D341Med (cell line): ENCODE measurements around the gene CCDC24.

Experiments used
- DNase-seq: peaks from one replicate; pipeline ENCODE4 v3.0.0; 2012; ENCODE audit warnings: low spot score

CCDC24 gene

DNA sequence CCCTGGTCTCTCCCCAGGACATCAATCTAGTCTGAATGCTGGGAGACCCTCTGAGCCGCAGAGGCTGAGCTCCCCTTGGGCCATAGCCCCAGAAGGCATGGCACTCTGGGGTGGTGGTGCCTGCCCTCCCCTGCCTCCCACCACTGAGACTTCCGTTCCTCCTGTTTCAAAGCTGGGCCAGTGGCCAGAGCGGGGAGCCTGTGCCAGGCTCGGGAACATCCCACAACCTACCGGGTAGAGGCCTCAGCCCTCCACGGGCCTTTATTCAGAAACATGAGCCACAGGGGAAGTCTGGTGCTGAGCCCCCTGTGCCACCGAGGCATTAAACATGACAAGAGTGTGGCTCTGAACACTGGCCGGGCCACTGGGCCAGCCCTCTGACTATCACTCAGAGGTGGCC, 8.1 kb downstream of the CCDC24 start:
- no peak for DNase-seq

DNA sequence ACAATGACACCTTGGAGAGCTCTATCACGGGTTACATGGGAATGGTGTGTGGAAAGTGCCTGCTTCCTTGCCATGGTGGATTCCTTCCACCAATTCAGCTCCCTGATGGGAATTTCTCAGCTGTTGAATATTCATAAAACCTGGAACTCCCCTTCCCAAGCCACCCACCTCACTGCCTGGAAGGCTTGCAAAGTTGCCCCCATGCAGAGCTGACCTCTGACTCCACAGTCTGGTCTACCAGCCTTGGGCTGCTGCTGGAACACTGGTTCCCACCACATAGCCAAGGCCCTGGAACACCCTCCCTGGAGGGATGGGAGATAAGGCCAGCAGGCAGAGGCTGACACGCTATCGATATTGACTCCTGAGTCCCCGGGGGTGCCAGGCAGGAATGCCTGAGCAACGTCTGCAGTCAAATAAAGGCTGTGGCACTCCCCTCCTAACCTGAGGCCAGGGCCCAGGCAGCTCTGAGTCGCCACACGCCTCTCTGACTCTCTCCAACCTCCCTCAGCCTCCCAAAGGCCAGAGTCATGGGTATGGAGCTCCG, 8.8 kb downstream of the CCDC24 start:
- no peak for DNase-seq

GRCh38 chr1:44002165-44002564, 10.8 kb downstream of the CCDC24 start:
- no peak for DNase-seq

DNA sequence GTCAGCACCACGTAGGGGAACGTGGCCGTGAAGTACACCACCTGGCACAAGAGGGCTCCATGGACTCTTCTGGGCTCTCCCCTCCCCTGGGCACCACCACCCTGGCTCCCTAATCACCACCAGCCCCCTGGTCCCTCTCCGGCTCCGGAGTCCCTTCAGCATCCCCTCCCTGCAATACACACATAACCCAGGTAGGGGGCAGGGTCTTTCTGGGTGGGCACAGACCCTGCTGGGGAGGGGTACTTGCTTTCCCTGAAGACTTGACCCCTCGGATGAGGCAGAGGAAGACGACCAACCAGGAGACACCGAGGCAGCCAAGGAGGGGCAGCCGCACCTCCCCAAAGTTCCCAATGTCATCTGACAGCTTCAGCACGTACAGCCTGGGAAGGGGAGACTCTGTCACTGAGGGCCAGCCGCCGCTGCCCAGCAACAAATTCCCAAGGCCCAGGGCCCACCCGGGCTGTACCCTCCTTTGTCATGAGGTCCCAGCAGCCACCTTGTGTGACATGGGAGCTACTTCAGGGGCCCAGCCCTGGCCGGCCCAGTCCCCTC, 11.3 kb downstream of the CCDC24 start:
- no peak for DNase-seq

GRCh38 chr1:44008259-44008658, 16.9 kb downstream of the CCDC24 start:
- DNase-seq = no peak

DNA sequence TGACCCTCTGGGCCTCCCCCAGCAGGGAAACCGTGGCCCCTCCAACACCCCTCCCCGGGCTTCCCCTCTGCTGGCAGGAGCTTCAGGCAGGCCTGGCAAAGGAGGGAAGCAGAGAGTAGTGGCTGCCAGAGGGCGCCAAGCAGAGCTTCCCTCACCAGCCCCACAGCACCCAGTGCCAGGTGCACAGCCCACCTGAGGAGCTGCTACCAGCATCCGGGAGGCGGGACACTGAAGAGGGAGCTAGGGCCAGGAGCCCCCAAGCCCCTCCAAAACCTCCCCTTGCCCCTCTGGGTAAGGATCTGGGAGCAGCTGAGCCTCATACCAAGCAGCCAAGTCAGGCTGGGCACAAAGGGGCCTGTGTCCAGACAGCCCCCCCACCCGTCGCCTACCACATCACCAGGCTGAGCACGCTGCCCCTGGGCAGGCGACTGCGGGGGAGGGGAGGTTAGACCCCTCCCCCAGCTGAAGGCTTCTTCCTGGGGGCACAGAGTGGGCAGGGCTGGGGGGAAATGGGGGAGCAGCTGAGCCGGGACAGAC, 19.6 kb downstream of the CCDC24 start:
- DNase-seq = no peak

DNA sequence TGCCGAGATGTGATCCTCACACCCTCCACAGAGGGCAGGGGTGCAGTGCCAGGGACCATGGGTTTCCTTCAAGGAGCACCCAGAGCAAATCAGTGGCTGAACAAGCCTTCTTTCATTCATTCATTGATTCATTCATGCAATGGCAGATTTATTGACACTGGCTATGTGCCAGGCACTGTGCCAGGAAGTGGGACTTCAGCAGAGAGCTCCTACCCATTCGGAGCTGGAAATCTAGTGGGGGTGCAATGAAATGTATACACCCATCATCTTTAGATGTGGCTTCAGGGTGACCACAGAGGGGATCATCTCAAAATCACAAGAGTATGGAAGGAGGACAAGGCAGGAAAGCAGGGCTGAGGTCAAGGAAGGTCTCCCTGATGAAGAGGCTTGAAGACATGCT, 21.0 kb downstream of the CCDC24 start:
- DNase-seq = no peak

- DNase-seq = no peak
These were observed 21.7 kb downstream of the CCDC24 start for GRCh38 chr1:44012941-44013609.

DNA sequence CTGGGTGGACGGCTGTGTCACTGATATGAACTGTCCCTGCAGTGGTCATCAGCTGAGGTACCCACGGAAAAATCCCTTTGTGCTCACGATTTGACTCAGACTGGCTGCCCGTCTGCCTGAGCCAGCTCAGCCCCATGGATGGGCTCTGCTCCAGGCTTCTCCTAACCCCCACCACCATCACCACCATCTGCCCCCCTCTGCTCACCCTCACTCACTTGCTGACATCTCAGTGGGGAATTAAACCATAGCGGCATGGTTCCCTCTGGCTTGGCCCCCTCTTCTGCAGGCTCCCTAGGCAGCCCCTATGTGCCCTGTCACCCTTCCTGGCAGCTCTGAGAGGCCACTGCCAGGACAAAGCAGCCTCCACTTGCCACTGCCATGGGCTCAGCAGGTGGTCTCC, 22.6 kb downstream of the CCDC24 start:
- no peak for DNase-seq

GRCh38 chr1:44014365-44015104, 23.1 kb downstream of the CCDC24 start:
- DNase-seq = no peak

GRCh38 chr1:44015206-44015605, 23.8 kb downstream of the CCDC24 start:
- no peak for DNase-seq

DNA sequence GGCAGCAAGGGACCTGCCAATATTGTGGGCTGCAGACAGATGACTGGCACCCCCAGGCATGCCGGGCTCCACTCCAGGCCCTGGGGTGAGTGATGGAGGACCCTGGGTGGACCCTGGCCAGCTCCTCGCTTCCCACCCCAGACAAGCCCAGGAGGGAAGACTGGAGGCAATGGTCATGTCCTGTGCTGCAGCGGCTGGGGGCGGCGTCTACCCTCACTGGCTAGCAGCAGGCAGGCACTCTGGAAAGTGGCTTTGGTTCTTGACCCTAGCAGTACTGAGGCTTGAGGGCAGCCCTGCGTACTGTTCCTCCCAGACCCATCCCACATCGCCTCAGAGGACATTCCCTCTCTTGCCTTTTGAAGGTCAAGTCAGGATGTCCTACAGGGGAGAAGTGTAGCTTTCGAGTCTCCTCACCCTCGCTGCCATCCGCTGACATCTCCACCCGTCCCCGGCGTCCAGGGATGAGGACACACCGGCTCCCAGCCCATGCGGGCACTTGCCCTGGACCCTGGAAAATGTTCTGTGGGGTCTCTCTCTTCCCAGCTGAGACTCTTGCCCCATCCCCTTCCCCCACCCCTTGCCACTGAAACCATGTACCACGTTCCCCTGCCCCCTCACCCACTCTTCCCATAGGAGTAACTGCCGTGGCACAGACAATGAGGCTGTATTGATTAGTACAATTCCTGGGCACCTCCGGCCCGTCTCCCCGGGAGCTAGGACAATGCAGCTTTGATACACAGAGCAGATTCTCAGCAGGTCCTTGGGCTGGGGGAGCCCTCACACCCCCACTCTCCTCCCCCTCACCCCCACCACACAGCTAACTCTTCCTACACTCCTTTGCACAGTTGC, 24.9 kb downstream of the CCDC24 start:
- DNase-seq = no peak

GRCh38 chr1:44016890-44017400, 25.5 kb downstream of the CCDC24 start:
- DNase-seq = no peak

GRCh38 chr1:44019466-44019948, 28.1 kb downstream of the CCDC24 start:
- DNase-seq = no peak

- DNase-seq = no peak
These were observed 29.1 kb downstream of the CCDC24 start for GRCh38 chr1:44020464-44020863.

DNA sequence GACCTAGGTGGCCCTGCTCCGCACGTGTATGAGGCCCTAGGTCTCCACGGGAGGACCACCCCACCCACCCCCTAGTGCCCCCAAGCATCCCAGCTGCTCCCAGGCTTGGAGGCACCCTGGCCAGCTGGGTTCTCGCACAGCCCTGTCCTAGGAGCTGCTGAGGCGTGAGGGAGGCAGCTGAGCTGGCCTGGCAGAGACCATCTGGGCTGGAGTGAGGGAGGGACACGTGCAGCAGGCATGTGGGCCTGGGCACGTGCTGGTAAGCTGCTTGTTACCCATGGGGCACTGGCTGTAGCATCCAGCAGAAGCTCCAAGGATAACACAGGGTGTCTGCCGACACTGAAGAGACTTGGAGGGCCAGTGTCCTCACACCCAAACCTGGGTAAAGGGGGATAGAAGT, 29.8 kb downstream of the CCDC24 start:
- DNase-seq = no peak

DNA sequence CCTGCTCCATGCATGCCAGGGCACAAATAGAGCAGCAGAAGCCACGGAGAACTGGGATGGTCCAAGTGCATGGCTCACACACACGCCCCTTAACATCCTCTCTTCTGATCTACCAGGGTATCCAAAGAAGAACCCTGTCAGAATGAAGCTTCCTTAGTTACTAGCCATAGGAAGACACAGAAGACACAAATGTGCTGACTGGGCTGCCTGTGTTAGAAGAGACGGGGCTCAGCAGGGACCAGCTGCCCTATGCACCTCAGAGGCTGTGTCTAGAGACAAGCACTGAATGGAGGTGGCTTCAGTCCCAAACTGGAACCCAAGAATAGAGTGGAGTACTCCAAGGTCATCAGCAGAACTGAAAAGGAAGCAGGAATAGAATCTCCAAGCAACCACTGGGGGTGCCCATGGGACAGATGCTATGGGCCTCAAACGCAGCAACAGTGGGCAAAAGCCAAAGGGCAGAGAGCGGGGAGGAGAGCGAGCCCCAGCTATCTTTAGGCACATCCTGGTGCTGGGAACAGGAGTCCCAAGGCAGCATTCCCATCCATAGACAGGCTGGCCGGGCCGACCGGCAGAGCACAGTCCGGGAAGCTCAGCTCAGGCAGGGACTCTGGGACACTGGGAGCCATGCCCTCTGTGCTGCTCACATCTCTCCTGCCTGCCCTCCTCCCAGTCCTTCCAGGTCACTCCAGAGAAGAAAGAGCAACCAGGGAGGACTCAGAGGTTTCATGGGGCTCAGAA, 30.4 kb downstream of the CCDC24 start:
- no peak for DNase-seq

DNA sequence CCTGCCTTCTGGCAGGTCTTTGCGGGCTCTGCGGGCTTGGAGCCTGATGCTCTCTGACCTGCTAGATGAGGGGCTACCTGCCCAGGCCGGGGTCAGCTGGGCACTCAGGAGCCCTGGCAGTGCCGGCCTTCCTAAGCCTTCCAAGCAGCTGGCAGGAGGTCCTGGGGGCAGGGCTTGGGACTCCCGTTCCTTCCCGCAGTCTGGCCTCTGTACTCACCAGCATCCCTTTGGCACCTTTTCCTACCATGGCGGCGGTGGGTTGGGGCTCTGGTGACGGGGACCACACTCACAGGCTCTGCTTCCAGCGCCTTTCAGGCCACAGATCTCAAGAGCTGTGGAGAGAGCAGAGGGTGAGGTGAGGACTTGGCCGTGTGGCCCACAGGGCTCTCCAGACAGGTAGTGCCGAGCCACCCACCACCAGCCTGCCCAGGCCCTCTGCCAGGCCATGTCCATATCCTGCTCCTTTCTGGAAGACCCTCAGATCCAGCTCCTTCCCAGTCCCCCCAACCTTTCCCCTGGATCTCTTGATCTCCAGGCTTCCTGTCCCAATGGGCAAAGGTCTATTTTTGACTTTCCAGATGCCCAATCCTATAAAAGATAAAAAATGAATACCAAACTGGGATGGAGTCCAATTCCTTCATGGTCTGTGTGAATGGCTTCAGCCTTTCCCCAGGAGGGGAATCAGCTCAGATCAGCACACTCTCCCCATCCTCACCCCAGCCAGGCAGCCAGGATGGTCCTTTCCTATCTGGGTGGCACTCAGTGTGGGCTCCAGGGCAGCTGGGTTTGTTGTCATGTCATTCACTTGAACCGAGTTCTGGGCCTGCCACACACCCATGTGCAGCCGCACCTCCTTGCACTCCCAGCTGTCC, 32.9 kb downstream of the CCDC24 start:
- no peak for DNase-seq

DNA sequence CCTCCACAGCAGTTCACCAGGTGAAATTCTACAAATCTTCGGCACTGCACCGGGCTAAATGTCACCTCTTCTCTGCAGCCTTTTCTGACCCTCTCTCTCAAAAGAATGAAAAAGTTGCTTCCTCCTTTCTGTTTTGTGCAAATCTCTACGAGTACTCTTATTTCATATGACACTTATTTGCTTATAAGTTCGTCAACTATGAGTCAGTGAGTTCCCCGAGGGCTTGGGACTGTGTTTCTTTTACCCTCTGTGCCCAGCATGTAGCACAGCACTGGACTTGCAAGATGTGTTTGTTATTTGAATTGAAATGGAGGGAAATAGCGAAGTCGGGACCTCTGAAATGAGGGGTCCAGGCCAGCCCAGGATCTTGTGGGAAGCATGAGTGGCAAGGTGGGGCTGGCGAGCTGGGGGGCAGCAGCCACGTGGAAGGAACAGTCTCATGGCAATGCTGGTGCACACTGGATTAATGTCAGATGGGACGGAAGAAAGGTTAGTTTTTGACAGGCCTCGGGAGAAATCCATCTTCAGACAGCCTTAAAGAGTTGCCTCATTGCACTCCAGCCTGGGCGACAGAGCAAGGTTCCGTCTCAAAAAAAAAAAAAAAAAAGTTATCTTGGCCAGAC, 33.6 kb downstream of the CCDC24 start:
- no peak for DNase-seq
